ENCODE measurements around the gene GLOD4.
A peak's percentile ranks its signal among the peaks of the same experiment; 100 is the strongest.
"Not testable (repeated sequence)": the region's sequence is repeated elsewhere in the genome, so short reads cannot be mapped to it uniquely, and the experiment has no call there.

Gene GLOD4

DNA sequence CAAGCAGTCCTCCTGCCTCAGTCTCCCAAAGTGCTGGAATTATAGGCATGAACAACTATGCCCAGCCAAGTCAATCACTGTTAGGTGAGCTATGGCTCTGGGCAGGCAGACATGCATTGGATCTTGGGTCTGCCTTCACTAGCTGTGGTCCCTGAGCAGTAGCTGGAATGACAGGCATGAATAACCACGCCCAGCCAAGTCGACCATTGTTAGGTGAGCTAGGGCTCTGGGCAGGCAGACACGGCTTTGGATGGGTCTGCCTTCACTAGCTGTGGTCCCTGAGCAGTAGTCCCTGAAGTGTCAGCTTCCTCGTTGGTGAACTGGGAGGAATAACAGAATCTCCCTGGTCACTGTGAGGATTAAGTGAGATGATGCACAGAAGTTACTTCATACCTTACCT lies 6.5 kb upstream of the GLOD4 start:
- no peak for DNase-seq (ENCODE audit: insufficient read length, low spot score)
- TF ChIP-seq, protein P1, sequence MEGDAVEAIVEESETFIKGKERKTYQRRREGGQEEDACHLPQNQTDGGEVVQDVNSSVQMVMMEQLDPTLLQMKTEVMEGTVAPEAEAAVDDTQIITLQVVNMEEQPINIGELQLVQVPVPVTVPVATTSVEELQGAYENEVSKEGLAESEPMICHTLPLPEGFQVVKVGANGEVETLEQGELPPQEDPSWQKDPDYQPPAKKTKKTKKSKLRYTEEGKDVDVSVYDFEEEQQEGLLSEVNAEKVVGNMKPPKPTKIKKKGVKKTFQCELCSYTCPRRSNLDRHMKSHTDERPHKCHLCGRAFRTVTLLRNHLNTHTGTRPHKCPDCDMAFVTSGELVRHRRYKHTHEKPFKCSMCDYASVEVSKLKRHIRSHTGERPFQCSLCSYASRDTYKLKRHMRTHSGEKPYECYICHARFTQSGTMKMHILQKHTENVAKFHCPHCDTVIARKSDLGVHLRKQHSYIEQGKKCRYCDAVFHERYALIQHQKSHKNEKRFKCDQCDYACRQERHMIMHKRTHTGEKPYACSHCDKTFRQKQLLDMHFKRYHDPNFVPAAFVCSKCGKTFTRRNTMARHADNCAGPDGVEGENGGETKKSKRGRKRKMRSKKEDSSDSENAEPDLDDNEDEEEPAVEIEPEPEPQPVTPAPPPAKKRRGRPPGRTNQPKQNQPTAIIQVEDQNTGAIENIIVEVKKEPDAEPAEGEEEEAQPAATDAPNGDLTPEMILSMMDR (IDR thresholded peaks at IDR 0.05; ENCODE audit: insufficient read depth, missing control alignments): no peak
- FAIRE-seq: no peak

DNA sequence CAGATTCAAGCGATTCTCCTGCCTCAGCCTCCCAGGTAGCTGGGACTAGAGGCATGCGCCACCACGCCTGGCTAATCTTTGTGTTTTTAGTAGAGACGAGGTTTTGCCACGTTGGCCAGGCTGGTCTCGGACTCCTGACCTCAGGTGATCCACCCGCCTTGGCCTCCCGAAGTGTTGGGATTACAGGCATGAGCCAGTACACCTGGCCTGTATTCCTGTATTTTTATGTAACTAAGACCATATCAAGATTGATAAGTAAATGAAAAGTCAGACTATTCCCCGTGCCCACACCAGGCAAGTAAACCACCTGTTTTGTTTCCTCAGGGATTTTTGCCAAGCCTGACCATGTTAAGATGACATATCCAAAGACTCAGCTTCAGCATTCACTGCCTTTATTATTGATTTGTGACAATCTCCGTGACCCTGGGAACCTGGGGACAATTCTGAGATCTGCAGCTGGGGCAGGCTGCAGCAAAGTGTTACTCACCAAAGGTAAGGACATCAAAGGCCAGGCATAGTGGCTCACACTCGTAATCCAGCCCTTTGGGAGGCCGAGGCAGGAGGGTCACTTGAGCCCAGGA lies 5.7 kb upstream of the GLOD4 start:
- no peak for DNase-seq (ENCODE audit: insufficient read length, low spot score)
- FAIRE-seq: no peak
- TF ChIP-seq, protein P1 (IDR thresholded peaks at IDR 0.05; ENCODE audit: insufficient read depth, missing control alignments): no peak

- DNase-seq (ENCODE audit: insufficient read length, low spot score); FAIRE-seq: not testable (repeated sequence)
Observed at GRCh38 chr17:785901-786300, 3.8 kb upstream of the GLOD4 start.

DNA sequence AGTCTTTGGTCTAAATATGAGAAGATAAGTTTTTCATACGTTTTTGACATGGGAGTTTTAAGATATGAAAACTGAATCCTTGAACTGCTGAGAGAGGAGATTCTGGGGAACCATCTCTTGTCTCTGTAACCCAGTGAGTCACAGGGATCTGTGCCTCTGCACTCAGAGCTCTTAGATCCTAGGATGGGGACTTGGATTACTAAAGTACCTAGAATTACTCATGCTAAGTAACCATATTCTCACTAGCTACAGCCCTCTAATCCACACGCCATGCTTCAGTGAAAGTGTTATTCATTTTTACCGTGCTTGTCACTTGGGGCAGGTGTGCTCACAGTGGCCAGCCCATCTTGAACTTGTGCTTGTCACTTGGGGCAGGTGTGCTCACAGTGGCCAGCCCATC lies 2.1 kb upstream of the GLOD4 start:
- FAIRE-seq: no peak

GRCh38 chr17:778096-778495 lies 4.0 kb downstream of the GLOD4 start:
- FAIRE-seq (no peak), DNase-seq (ENCODE audit: insufficient read length, low spot score) (no peak)
- TF ChIP-seq, protein P1 (IDR thresholded peaks at IDR 0.05; ENCODE audit: insufficient read depth, missing control alignments): no peak

More for the DNA sequence above, 2.1 kb upstream of the GLOD4 start:
- DNase-seq (ENCODE audit: insufficient read length, low spot score): no peak
- TF ChIP-seq, protein P1 (IDR thresholded peaks at IDR 0.05; ENCODE audit: insufficient read depth, missing control alignments): no peak

DNA sequence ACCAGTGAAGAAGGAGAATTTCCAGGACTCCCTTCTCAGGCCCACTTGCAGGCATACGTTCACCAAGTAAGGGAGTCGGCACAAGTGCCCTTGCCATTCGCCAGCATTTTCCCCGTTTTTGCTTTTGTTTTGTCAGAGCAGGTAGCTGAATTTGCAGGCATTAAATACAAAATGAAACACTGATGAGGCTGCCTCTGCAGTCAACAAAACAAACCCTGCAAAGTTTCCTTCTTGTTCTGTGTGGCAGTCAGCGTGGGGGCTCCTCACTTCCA lies 7.8 kb downstream of the GLOD4 start:
- TF ChIP-seq, protein P1 (IDR thresholded peaks at IDR 0.05; ENCODE audit: insufficient read depth, missing control alignments): no peak
- DNase-seq (ENCODE audit: insufficient read length, low spot score): no peak
- FAIRE-seq: no peak

DNA sequence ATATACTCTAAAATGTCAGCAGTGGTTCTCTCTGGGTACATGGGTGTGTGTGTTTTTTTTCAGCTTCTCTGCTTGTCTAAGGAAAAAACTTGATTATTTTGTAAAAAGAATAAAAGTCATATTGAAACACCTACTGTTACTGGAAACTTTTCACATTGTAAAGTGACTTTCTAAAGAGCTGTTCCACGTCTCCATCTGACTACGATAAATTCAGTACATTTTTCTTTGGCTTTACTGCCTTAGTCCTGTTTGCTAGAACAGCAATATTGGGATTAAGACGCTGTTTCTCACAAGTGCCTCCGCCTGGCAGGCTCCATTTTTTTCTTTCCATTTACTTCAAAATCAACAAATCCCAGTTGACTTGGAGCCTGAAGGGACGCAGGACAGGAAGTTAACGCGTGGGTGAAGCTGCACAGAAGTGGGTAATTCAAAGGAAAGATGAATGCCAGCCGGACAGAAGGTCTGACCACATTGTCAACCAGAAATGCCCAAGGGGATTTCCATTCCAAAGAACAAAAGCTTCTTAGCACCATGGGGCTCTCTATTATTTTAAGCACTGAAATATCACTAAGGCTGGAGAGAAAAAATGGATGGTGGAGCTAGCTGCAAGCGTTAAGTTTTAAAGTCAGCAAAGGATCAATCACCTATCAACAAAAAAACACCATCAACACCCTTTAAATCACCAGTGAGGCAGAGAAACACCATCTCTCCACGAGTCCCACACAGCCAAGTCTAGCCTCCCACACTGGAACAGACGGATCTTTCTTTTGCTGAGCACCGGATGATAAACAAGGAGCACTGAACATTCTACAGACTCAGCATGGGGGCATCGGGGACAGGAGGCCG lies 8.4 kb downstream of the GLOD4 start:
- DNase-seq (ENCODE audit: insufficient read length, low spot score) (no peak), FAIRE-seq (peak; percentile 11)
- TF ChIP-seq, protein P1 (IDR thresholded peaks at IDR 0.05; ENCODE audit: insufficient read depth, missing control alignments): no peak
